GM03348 (cell line): ENCODE results near the gene KIF18B.

ENCODE experiments used
- DNase-seq: peaks from one replicate; pipeline ENCODE4 v3.0.0; 2012; ENCODE audit warnings: low spot score

KIF18B gene

GRCh38 chr17:44918006-44918405 is 29.6 kb downstream of the KIF18B start:
- no peak for DNase-seq

DNA sequence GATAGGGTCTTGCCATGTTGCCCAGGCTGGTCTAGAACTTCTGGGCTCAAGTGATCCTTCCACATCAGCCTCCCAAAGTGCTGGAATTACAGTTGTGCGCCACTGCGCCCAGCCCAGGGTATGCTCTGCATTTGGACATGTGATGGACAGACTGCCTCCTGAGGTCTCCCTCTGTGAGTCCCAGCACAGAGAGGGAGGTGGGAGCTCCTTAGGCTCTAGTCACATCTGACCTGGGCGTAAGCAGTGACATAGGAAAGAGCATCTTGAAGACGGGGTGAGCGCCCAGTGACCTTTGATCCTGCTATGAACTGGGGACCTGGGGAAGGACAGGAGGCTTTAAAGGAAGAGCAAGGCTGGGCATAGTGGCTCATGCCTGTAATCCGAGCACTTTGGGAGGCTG is 30.1 kb downstream of the KIF18B start:
- no peak for DNase-seq

- DNase-seq = peak; percentile 75
Measured at GRCh38 chr17:44916781-44917241, 30.8 kb downstream of the KIF18B start.

GRCh38 chr17:44915862-44916780 is 31.5 kb downstream of the KIF18B start:
- peak; percentile 38 for DNase-seq

DNA sequence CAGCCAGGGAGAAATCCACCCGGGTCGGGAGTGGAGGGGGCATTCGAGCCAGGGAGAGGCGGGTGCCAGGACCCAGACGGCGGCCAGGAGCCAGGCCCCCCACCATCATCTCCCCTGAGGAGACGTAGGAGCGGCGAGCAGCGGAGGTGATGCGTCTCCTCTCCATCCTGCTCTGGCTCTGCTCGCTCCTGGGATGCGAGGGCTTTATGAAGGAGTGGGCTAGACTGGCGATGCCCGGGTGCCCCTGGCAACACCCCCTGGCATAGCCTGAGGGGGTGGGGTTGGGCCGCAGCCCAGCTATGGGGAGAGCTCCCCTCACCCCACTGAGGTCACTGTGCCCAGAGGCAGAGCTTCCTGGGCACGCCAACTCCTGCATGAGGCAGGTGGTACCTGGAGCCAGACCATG is 32.2 kb downstream of the KIF18B start, which contains the start of gene GFAP:
TSS of gene GFAP (minus strand) at position 180 of the 406 bp plus-strand sequence. CDS start at position 166, 14 bp downstream.
- DNase-seq = no peak

- no peak for DNase-seq
Measured at GRCh38 chr17:44914698-44915271, 32.8 kb downstream of the KIF18B start.

DNA sequence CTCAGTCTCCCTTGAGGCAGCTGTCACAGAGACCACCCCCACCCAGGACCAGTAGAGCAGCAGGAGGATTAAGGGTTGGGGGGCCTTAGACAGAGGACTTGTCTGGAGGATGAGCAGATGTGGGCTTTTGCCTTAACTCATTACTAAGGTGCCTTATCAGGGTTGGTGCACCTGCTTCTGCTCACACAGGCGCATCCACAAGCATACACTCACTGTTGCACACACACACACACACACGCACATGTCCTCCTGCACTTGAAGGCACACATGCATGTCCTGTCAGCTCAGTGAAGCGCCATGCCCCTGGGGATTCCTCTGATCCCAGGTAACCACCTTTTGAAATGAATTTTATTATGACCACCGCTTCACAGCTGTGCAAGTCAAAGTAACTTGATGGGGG is 33.4 kb downstream of the KIF18B start:
- DNase-seq = no peak

DNA sequence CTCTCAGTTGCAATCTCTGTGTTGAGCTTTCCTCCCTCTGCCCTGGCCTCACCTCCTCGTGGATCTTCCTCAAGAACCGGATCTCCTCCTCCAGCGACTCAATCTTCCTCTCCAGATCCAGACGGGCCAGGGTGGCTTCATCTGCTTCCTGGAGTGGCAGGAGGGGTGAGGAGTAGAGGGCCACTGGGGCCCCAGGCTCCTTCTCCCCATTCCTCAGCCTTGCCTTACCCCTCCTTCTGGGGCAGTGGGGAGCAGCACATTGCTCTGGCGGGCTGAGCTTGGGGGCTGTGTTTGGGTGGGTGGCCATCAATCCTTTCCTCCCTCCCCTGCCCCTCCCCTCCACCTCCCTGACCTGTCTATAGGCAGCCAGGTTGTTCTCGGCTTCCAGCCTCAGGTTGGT is 33.9 kb downstream of the KIF18B start:
- DNase-seq = no peak

- no peak for DNase-seq
Measured at GRCh38 chr17:44912763-44913544, 34.6 kb downstream of the KIF18B start.

- DNase-seq = peak; percentile 54
Measured at GRCh38 chr17:44911133-44912001, 36.2 kb downstream of the KIF18B start.

- no peak for DNase-seq
Measured at GRCh38 chr17:44910231-44911106, 37.1 kb downstream of the KIF18B start.

DNA sequence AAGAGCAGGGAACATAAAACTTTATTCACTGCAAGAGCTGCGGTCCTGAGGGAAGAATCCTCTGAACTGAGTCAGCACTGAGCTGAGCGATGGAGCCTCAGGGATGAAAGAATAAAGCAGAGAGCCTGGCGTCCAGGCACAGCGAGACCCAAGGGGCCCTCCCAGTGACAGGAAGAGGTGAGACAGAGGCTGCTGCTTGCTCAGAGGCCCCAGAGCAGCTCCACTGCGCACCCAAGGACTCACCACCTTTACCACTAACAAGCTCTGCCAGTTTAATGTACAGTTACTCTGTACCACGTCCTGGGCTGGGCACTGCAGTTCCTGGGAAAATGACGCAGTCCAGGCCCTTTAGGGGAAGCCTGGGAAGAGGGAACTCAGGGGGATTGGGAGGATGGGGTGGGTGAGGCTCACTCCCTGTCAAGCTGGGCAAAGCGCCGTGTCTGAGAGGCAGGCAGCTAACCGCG is 37.9 kb downstream of the KIF18B start:
- peak; percentile 53 for DNase-seq

GRCh38 chr17:44908761-44909326 is 38.7 kb downstream of the KIF18B start:
- DNase-seq = no peak

- no peak for DNase-seq
Measured at GRCh38 chr17:44907729-44908470, 39.7 kb downstream of the KIF18B start.

DNA sequence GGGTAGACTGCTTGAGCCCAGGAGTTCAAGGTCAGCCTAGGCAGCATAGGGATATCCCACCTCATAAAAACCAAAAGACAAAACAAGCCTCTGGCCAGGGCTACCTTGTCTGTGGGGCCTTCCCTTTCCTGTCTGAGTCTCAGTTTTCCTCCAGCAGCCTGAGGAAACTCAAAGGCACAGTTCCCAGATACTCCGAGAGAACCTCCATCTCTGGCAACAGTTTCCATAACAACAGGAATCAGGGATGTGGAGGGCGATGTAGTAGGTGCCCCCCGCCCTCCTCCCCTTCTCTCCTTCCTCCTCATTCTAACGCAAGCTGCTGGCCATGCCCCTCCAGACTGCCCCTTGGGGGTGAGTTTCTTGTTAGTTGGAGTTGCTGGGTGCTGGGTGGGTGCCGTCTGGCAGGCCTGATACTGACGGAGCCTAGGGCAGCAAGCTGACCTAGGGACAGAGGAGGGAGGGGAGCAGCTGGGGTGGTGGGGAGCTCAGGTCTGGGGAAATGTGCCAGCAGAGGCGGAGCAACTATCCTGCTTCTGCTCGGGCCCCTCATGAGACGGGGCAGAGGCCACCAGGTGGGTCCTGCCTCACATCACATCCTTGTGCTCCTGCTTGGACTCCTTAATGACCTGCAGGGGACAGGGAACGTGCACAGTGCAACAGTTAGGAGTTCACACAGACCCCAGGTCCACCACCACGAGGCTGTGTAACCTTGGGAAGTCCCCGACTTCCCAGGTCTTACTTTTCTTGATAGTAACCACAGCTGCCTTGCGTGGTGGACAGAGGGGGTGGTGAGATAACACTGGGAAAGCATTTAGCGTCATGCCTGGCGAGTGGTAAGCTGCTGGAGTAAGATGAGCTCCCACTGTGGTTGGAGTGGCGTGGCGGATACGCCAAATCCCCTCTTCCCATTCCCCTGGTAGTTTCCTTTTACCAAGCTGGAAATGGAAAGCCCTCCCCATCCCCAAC is 40.5 kb downstream of the KIF18B start:
- no peak for DNase-seq

- peak; percentile 89 for DNase-seq
Measured at GRCh38 chr17:44906010-44906646, 41.4 kb downstream of the KIF18B start.
